Lung (tissue), 12 donors: Measurements from ENCODE around the gene GINS1. TPM values are rescaled to one million over a fixed set of nuclear protein-coding genes. Genes with fewer than 3 reads are reported as not detected.
A peak's percentile ranks its signal among the peaks of the same experiment; 100 is the strongest.

Experiments used
- ATAC-seq: fragments of 200-7000 bp; cut with Tn5 transposase; one replicate; pipeline ENCODE4 v1.9.1; 2020; ENCODE audit warnings: moderate number of reproducible peaks; ENCODE audit not compliant: insufficient read depth, low FRiP score
- DNase-seq, 3 donors: peaks; one replicate each; pipeline ENCODE4 v3.0.0-alpha.2; 2013 to 2017
- H3K27ac ChIP-seq, 2 donors: one replicate each; pipeline ENCODE4 v1.5.1; 2013; ENCODE audit warnings: mild to moderate bottlenecking in 2 of 2, moderate library complexity in 2 of 2, control low read depth in 1 of 2, inconsistent platforms in 1 of 2, low read depth in 1 of 2, low read length in 1 of 2
- H3K27me3 ChIP-seq, 3 donors: one replicate each; pipeline ENCODE4 v1.5.1; 2013; ENCODE audit warnings: low read length in 2 of 3; ENCODE audit not compliant: control insufficient read depth in 3 of 3, insufficient read depth in 3 of 3
- H3K36me3 ChIP-seq, 4 donors: one replicate each; pipeline ENCODE4 v1.5.1; 2013; ENCODE audit warnings: low read length in 4 of 4, mild to moderate bottlenecking in 1 of 4, moderate library complexity in 1 of 4; ENCODE audit not compliant: control insufficient read depth in 4 of 4, insufficient read depth in 4 of 4
- H3K4me1 ChIP-seq, 5 donors: one replicate each; pipeline ENCODE4 v1.5.1; 2013; ENCODE audit warnings: low read length in 5 of 5, mild to moderate bottlenecking in 2 of 5, moderate library complexity in 1 of 5; ENCODE audit not compliant: control insufficient read depth in 5 of 5, insufficient read depth in 5 of 5
- H3K4me3 ChIP-seq: one replicate; pipeline ENCODE4 v1.5.1; 2013; ENCODE audit warnings: mild to moderate bottlenecking, control low read depth, moderate library complexity
- H3K9ac ChIP-seq, 2 donors: one replicate each; pipeline ENCODE4 v1.5.1; 2013; ENCODE audit warnings: low read length in 2 of 2, control low read depth in 1 of 2; ENCODE audit not compliant: insufficient read depth in 1 of 2
- H3K9me3 ChIP-seq, 4 donors: one replicate each; pipeline ENCODE4 v1.5.1; 2013; ENCODE audit warnings: low read length in 3 of 4, mild to moderate bottlenecking in 1 of 4, moderate library complexity in 1 of 4; ENCODE audit not compliant: control insufficient read depth in 4 of 4, insufficient read depth in 3 of 4
- WGBS, 2 donors: extraction: QIAGEN DNeasy Blood & Tissue Kit; methylation state at CpG; one replicate each; pipeline ENCODE4 v1.1.7; 2013; 5-methylcytosine and 5-hydroxymethylcytosine counted together
- polyA plus RNA-seq, 2 donors: library from polyadenylated mRNA; stranded (reverse); fragments of 200-250 nt; gene quantifications; one replicate each; pipeline ENCODE4 v1.2.1, GENCODE V29; 2013
- total RNA-seq, 2 donors: library from RNA; depleted of rRNA in 1 of 2; stranded (reverse); fragments of >200 nt in 1 of 2; gene quantifications; one replicate each; pipeline ENCODE4 v1.2.1, GENCODE V29; 2014 to 2021
- TF ChIP-seq, protein P1 (sequence below): IDR thresholded peaks from 2 replicates; pipeline ENCODE4 v1.5.1; 2012; ENCODE audit warnings: mild to moderate bottlenecking; ENCODE audit errors: control extremely low read depth, extremely low read depth
- donor health status: control.
- donor health status: control.
- donor health status: Bipolar disorder and iron deficiency.
- donor health status: healthy.
- donor health status: DM: yes; HTN: yes; CAD: no.

GINS1 gene
- total and polyA plus RNA-seq, 4 donors: 0.87 to 3.3 (median 2.4) TPM

DNA sequence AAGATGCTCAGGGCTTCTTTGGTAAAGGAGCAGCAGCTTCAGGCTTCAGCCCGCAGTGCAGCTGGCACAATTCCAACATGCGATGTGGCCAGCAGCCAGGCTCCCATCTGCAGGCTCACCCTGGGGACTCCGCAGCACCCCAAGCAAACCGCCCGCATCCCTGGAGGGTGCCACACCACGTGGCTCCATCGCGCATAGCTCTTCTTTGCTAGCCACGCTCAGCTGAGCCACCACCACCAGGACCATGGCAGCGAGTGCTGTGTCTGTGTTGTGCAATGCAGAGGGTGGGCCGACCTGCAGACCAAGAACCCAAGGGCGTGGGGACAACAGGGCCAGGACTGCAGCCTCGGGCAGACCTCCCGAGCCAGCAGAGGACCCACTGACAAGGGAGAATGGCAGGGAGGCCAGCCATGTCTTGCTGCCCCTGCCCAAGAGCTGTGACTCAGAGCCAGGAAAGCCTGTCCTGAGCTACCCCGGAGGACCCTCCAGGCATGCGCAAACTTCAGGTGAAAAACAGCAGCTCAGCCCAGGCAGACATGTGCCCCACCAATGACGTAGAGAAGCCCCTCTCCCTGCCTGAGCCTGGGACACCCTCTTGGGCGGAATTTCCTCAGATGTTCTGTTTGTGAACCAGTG is 87.8 kb downstream of the GINS1 start:
- no peak overlapping the region for H3K4me3 ChIP-seq
- H3K9ac ChIP-seq: no peak overlapping the region
- no peak overlapping the region for H3K27ac ChIP-seq
- peaks cover 0 to 3% (median 0%) of the 10 kb centered on the region in 5 donors for H3K4me1 ChIP-seq
- WGBS, 2 donors: 90 to 91% methylated on average over 18 of the region's 18 CpGs
- DNase-seq: peak in 1 of 3 donors; percentile 6
- no peaks in the 10 kb centered on the region for H3K27me3 ChIP-seq
- peaks cover 0 to 14% (median 3%) of the 10 kb centered on the region in 4 donors for H3K36me3 ChIP-seq
- no peaks in the 10 kb centered on the region for H3K9me3 ChIP-seq
- TF ChIP-seq, protein P1, sequence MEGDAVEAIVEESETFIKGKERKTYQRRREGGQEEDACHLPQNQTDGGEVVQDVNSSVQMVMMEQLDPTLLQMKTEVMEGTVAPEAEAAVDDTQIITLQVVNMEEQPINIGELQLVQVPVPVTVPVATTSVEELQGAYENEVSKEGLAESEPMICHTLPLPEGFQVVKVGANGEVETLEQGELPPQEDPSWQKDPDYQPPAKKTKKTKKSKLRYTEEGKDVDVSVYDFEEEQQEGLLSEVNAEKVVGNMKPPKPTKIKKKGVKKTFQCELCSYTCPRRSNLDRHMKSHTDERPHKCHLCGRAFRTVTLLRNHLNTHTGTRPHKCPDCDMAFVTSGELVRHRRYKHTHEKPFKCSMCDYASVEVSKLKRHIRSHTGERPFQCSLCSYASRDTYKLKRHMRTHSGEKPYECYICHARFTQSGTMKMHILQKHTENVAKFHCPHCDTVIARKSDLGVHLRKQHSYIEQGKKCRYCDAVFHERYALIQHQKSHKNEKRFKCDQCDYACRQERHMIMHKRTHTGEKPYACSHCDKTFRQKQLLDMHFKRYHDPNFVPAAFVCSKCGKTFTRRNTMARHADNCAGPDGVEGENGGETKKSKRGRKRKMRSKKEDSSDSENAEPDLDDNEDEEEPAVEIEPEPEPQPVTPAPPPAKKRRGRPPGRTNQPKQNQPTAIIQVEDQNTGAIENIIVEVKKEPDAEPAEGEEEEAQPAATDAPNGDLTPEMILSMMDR: no peak
- ATAC-seq: no peak

DNA sequence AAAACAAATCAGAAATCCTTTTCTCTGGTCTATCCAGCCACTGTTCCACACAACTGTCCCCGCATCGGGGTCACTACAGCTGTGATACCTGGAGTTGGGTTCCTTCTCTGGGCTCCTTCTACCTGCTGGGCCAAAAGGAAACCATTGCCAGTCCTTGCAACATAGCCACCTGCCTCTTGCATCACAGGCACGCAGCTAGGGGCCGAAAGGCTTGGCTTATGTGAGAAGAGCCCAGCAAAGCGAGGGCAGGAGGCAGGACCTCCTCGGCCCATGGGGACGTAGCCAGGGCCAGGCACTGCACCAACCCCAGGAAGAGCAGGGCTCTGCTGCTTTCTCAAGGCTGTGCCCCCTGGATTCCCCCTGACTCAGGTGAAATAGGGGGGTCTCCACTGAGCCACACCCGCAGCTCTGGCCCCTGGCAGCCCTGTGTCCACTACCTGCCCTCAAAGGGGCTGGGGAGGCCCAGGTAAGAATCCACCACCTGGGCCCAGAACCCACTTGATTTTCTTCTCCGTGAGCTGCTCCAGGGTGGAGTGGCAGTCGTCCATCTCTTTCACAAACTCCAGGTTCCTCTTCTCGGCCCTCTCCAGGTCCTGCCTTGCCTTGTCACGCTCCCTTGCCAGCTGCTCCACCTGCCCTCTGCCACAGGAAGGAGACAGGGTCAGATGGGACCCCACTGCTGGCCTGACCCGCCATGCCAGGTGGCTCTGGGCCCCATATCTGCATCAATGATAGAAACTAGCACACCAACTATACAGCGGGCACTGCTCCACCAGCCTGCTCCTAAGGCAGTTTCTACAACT is 88.9 kb downstream of the GINS1 start:
- Histone ChIP-seq H3K4me3 (no peak overlapping the region), H3K27me3 (no peaks in the 10 kb centered on the region), H3K36me3 (peaks cover 0 to 21% (median 2%) of the 10 kb centered on the region in 4 donors), H3K27ac (no peak overlapping the region), H3K9me3 (no peaks in the 10 kb centered on the region), H3K4me1 (peaks cover 0 to 3% (median 0%) of the 10 kb centered on the region in 5 donors), H3K9ac (no peak overlapping the region)
- WGBS, 2 donors: 87 to 88% methylated on average over 14 of the region's 14 CpGs
- TF ChIP-seq, protein P1: no peak
- DNase-seq (no peak), ATAC-seq (no peak)

DNA sequence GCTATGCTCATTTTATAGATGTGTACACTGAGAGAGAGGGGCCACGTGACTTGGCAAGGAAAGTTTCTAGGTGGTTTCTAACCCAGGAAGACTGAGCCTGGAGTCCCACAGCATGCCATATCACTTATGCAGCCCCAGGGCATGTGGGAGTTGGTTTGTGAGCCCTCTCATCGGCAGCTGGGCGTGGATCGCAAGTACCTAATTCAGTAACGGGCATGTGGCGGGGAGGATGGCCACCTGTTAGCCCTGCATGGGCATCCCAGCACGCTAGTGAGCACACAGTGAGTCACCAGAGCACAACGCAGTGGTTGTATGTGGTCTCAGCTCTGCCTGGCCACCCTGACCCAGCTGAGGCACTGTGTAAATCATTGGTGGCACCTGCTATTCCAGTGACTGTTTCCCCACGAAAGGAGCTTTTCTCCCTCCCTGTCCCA is 89.5 kb downstream of the GINS1 start:
- WGBS, 2 donors: 86 to 90% methylated on average over 9 of the region's 9 CpGs
- no peak overlapping the region for H3K27ac ChIP-seq
- peaks cover 0 to 3% (median 0%) of the 10 kb centered on the region in 5 donors for H3K4me1 ChIP-seq
- no peaks in the 10 kb centered on the region for H3K27me3 ChIP-seq
- ATAC-seq (no peak), DNase-seq (no peak)
- no peak overlapping the region for H3K4me3 ChIP-seq
- no peaks in the 10 kb centered on the region for H3K9me3 ChIP-seq
- TF ChIP-seq, protein P1: no peak
- peaks cover 0 to 21% (median 2%) of the 10 kb centered on the region in 4 donors for H3K36me3 ChIP-seq
- no peak overlapping the region for H3K9ac ChIP-seq
